ENCODE results near the gene WWC1.

WWC1 gene

GRCh38 chr5:168327451-168327850 lies 36.0 kb downstream of the WWC1 start:
- Mint-ChIP-seq H3K4me1 (peaks cover 45% of the 10 kb centered on the region), H3K4me3 (no peak overlapping the region), H3K27ac (no peak overlapping the region), H3K27me3 (ENCODE audit: low read depth, poor library complexity) (no peaks in the 10 kb centered on the region), H3K9me3 (no peaks in the 10 kb centered on the region), H3K36me3 (ENCODE audit: low read depth) (no peaks in the 10 kb centered on the region)
- DNase-seq: no peak
- TF ChIP-seq, protein P1, sequence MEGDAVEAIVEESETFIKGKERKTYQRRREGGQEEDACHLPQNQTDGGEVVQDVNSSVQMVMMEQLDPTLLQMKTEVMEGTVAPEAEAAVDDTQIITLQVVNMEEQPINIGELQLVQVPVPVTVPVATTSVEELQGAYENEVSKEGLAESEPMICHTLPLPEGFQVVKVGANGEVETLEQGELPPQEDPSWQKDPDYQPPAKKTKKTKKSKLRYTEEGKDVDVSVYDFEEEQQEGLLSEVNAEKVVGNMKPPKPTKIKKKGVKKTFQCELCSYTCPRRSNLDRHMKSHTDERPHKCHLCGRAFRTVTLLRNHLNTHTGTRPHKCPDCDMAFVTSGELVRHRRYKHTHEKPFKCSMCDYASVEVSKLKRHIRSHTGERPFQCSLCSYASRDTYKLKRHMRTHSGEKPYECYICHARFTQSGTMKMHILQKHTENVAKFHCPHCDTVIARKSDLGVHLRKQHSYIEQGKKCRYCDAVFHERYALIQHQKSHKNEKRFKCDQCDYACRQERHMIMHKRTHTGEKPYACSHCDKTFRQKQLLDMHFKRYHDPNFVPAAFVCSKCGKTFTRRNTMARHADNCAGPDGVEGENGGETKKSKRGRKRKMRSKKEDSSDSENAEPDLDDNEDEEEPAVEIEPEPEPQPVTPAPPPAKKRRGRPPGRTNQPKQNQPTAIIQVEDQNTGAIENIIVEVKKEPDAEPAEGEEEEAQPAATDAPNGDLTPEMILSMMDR (IDR thresholded peaks at IDR 0.05): no peak

GRCh38 chr5:168327994-168328393 lies 36.5 kb downstream of the WWC1 start:
- TF ChIP-seq, protein P1 (IDR thresholded peaks at IDR 0.05): no peak
- DNase-seq: no peak
- H3K4me3 Mint-ChIP-seq: no peak overlapping the region
- H3K27ac Mint-ChIP-seq: no peak overlapping the region
- no peaks in the 10 kb centered on the region for H3K9me3 Mint-ChIP-seq
- no peaks in the 10 kb centered on the region for H3K36me3 Mint-ChIP-seq (ENCODE audit: low read depth)
- H3K4me1 Mint-ChIP-seq: peaks cover 47% of the 10 kb centered on the region
- no peaks in the 10 kb centered on the region for H3K27me3 Mint-ChIP-seq (ENCODE audit: low read depth, poor library complexity)

GRCh38 chr5:168328814-168329213 lies 37.4 kb downstream of the WWC1 start:
- peak overlapping the region; percentile 61 for H3K4me3 Mint-ChIP-seq

GRCh38 chr5:168329302-168329701 lies 37.9 kb downstream of the WWC1 start:
- TF ChIP-seq, protein P1 (IDR thresholded peaks at IDR 0.05): no peak
- peaks cover 60% of the 10 kb centered on the region for H3K4me1 Mint-ChIP-seq
- no peaks in the 10 kb centered on the region for H3K36me3 Mint-ChIP-seq (ENCODE audit: low read depth)
- H3K9me3 Mint-ChIP-seq: no peaks in the 10 kb centered on the region
- H3K27ac Mint-ChIP-seq: peak overlapping the region; percentile 36
- DNase-seq: no peak
- H3K4me3 Mint-ChIP-seq: peak overlapping the region; percentile 3
- no peaks in the 10 kb centered on the region for H3K27me3 Mint-ChIP-seq (ENCODE audit: low read depth, poor library complexity)

More at GRCh38 chr5:168328814-168329213, 37.4 kb downstream of the WWC1 start:
- peak overlapping the region; percentile 65 for H3K27ac Mint-ChIP-seq
- DNase-seq: peak; percentile 33
- H3K9me3 Mint-ChIP-seq: no peaks in the 10 kb centered on the region
- H3K36me3 Mint-ChIP-seq (ENCODE audit: low read depth): no peaks in the 10 kb centered on the region
- no peaks in the 10 kb centered on the region for H3K27me3 Mint-ChIP-seq (ENCODE audit: low read depth, poor library complexity)
- H3K4me1 Mint-ChIP-seq: peaks cover 55% of the 10 kb centered on the region
- TF ChIP-seq, protein P1 (IDR thresholded peaks at IDR 0.05): no peak

DNA sequence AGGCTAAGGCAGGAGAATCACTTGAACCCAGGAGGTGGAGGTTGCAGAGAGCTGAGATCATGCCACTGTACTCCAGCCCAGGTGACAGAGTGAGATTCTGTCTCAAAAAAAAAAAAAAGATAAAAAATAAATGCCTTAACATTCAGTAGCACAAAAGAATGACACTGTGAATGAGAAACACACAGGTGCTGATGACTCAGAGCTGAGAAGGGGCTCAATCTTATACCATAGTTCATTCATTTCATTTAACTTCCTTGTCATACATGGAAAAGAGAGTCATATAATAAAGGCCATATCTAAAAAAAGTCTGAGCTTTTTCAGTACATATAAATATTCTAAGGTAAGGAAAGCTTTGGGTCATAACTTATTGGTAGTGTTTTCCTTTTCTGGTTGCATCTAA lies 40.6 kb downstream of the WWC1 start:
- no peak for DNase-seq
- no peak overlapping the region for H3K4me3 Mint-ChIP-seq
- H3K27me3 Mint-ChIP-seq (ENCODE audit: low read depth, poor library complexity): peaks cover 2% of the 10 kb centered on the region
- H3K4me1 Mint-ChIP-seq: peaks cover 67% of the 10 kb centered on the region
- H3K9me3 Mint-ChIP-seq: no peaks in the 10 kb centered on the region
- H3K36me3 Mint-ChIP-seq (ENCODE audit: low read depth): no peaks in the 10 kb centered on the region
- TF ChIP-seq, protein P1 (IDR thresholded peaks at IDR 0.05): no peak
- H3K27ac Mint-ChIP-seq: no peak overlapping the region

DNA sequence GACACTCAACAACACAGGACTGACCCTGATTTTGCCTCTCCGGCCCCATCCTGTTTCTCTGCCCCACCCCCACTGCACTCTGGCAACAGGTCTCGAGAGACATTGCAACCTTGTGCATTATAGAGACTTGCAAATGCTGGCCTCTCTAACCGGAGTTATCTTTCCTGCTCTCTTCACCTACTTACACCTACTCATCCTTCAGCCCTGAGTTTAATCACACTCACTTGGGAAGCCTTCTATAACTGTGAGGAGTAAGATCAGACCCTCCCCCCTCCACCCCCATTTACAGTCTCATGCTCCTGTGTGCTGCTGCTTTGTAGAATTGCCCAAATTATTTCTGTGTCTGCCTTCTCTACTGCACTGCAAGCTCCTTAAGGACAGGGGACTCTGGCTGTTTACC lies 42.8 kb downstream of the WWC1 start:
- Mint-ChIP-seq H3K9me3 (no peaks in the 10 kb centered on the region), H3K27ac (no peak overlapping the region), H3K36me3 (ENCODE audit: low read depth) (no peaks in the 10 kb centered on the region), H3K4me1 (peaks cover 49% of the 10 kb centered on the region), H3K27me3 (ENCODE audit: low read depth, poor library complexity) (peaks cover 2% of the 10 kb centered on the region), H3K4me3 (no peak overlapping the region)
- TF ChIP-seq, protein P1 (IDR thresholded peaks at IDR 0.05): no peak
- DNase-seq: no peak
